ENCODE data around the gene TMEM38A.

Gene TMEM38A

GRCh38 chr19:16628984-16629691 is 31.8 kb upstream of the TMEM38A start:
- no peaks in the 10 kb centered on the region for H3K9me3 ChIP-seq (ENCODE audit: severe bottlenecking)
- no peak for ATAC-seq (ENCODE audit: low read depth)
- H3K4me3 ChIP-seq (ENCODE audit: severe bottlenecking) = peak overlapping the region; percentile 73
- H3K36me3 ChIP-seq (ENCODE audit: low read depth) = peaks cover 18% of the 10 kb centered on the region
- H3K4me1 ChIP-seq (ENCODE audit: insufficient read depth, poor library complexity, severe bottlenecking) = no peaks in the 10 kb centered on the region
- peak overlapping the region; percentile 65 for H3K27ac ChIP-seq (ENCODE audit: poor library complexity, severe bottlenecking)
- DNase-seq (ENCODE audit: low spot score) = no peak
- H3K27me3 ChIP-seq (ENCODE audit: insufficient read depth, poor library complexity, severe bottlenecking) = no peaks in the 10 kb centered on the region
- no peak for TF ChIP-seq CTCF (IDR thresholded peaks at IDR 0.05; ENCODE audit: poor library complexity, severe bottlenecking)

DNA sequence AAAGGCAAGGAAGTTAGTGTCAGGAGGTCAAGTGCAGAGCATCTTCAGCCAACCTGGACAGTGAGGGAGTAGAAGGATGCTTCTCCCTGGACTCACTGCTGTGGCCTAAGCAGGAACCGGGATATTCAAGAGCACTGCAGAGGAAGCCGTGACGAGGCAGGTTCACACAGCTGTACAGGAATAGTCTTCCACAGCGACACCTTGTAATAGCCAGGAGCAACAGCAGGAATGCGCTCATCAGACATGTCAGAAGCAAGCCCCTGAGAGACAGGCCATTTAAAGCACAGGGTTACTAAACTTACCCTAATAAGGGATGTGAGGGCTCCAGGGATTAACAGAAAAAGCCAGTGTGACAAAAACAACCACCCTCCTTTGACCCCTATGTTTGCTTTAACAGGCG is 29.5 kb upstream of the TMEM38A start:
- Histone ChIP-seq H3K27me3 (ENCODE audit: insufficient read depth, poor library complexity, severe bottlenecking) (no peaks in the 10 kb centered on the region), H3K9me3 (ENCODE audit: severe bottlenecking) (no peaks in the 10 kb centered on the region), H3K27ac (ENCODE audit: poor library complexity, severe bottlenecking) (no peak overlapping the region), H3K4me1 (ENCODE audit: insufficient read depth, poor library complexity, severe bottlenecking) (no peaks in the 10 kb centered on the region), H3K4me3 (ENCODE audit: severe bottlenecking) (no peak overlapping the region), H3K36me3 (ENCODE audit: low read depth) (peaks cover 19% of the 10 kb centered on the region)
- no peak for DNase-seq (ENCODE audit: low spot score)
- TF ChIP-seq CTCF (IDR thresholded peaks at IDR 0.05; ENCODE audit: poor library complexity, severe bottlenecking) = no peak
- no peak for ATAC-seq (ENCODE audit: low read depth)

DNA sequence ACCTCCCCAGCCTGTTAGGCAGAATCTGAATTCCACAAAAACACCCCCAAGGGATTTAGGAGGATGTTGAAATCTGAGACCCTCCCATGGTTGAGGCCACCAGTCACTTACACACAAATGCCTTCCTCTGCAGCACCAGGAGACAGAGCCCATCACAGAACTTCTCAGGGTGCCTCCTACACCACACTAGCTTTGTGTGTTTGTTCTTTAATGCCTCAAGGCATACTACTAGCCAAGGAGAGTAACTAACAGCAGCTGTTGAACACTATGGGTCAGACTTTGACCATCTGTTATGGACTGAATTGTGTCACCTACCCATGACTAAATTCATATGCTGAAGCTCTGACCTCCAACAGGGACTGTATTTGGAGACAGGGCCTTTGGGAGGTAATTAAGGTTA is 23.4 kb upstream of the TMEM38A start:
- Histone ChIP-seq H3K27ac (ENCODE audit: poor library complexity, severe bottlenecking) (no peak overlapping the region), H3K4me1 (ENCODE audit: insufficient read depth, poor library complexity, severe bottlenecking) (no peaks in the 10 kb centered on the region), H3K36me3 (ENCODE audit: low read depth) (peaks cover 56% of the 10 kb centered on the region), H3K9me3 (ENCODE audit: severe bottlenecking) (no peaks in the 10 kb centered on the region), H3K4me3 (ENCODE audit: severe bottlenecking) (no peak overlapping the region), H3K27me3 (ENCODE audit: insufficient read depth, poor library complexity, severe bottlenecking) (no peaks in the 10 kb centered on the region)
- ATAC-seq (ENCODE audit: low read depth) (no peak), DNase-seq (ENCODE audit: low spot score) (no peak)
- TF ChIP-seq CTCF (IDR thresholded peaks at IDR 0.05; ENCODE audit: poor library complexity, severe bottlenecking) = no peak

GRCh38 chr19:16638666-16639065 is 22.3 kb upstream of the TMEM38A start:
- Histone ChIP-seq H3K4me3 (ENCODE audit: severe bottlenecking) (no peak overlapping the region), H3K9me3 (ENCODE audit: severe bottlenecking) (no peaks in the 10 kb centered on the region), H3K36me3 (ENCODE audit: low read depth) (peaks cover 62% of the 10 kb centered on the region), H3K4me1 (ENCODE audit: insufficient read depth, poor library complexity, severe bottlenecking) (no peaks in the 10 kb centered on the region), H3K27ac (ENCODE audit: poor library complexity, severe bottlenecking) (no peak overlapping the region), H3K27me3 (ENCODE audit: insufficient read depth, poor library complexity, severe bottlenecking) (no peaks in the 10 kb centered on the region)
- DNase-seq (ENCODE audit: low spot score) (no peak), ATAC-seq (ENCODE audit: low read depth) (no peak)
- no peak for TF ChIP-seq CTCF (IDR thresholded peaks at IDR 0.05; ENCODE audit: poor library complexity, severe bottlenecking)

- no peak for ATAC-seq (ENCODE audit: low read depth)
- no peak for TF ChIP-seq CTCF (IDR thresholded peaks at IDR 0.05; ENCODE audit: poor library complexity, severe bottlenecking)
- H3K36me3 ChIP-seq (ENCODE audit: low read depth) = peaks cover 74% of the 10 kb centered on the region
- no peaks in the 10 kb centered on the region for H3K27me3 ChIP-seq (ENCODE audit: insufficient read depth, poor library complexity, severe bottlenecking)
- H3K4me1 ChIP-seq (ENCODE audit: insufficient read depth, poor library complexity, severe bottlenecking) = no peaks in the 10 kb centered on the region
- H3K4me3 ChIP-seq (ENCODE audit: severe bottlenecking) = no peak overlapping the region
- H3K9me3 ChIP-seq (ENCODE audit: severe bottlenecking) = no peaks in the 10 kb centered on the region
- H3K27ac ChIP-seq (ENCODE audit: poor library complexity, severe bottlenecking) = no peak overlapping the region
- no peak for DNase-seq (ENCODE audit: low spot score)
Measured at GRCh38 chr19:16640951-16641350, 20.0 kb upstream of the TMEM38A start.
